HS-5 (cell line): ENCODE measurements around the gene POFUT2.
"Not testable (repeated sequence)": the region's sequence is repeated elsewhere in the genome, so short reads cannot be mapped to it uniquely, and the experiment has no call there.

Experiments used
- DNase-seq: peaks from one replicate; pipeline ENCODE4 v3.0.0-alpha.2; 2012; ENCODE audit warnings: low read depth

The POFUT2 gene

DNA sequence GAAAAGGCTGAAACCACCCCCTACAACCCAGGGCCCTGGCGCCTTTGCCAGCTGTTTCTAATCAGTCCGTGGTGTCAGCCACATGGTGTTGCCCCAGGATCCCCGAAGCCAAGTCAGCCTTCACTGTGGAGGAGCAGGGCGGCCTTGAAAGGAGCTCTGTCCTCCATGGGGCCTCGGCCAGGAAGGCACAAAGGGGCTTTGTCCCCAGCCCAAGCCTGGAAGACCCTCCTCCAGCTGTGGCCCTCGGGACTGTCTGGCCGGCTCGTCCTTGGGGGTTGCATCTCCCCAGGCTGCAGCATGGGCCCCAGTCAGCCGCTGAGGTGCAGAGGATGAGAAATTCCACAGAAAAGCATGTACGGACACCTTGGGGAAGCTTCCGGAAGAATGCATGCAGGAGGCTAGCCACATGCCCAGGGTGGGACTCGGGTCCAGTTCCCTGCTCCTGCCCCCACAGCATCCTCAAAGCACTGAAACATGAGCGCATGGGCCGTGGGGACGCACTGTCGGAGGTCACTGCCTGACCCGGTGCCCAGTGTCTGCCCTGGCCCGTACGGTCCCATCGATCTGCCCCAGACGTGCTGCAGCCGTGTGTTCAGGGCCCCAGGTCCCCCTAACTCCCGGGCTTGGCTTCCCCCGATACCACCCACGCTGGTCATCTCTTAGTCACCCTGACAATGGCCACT, 38.6 kb upstream of the POFUT2 start:
- no peak for DNase-seq

- no peak for DNase-seq
These were observed 37.8 kb upstream of the POFUT2 start for GRCh38 chr21:45325206-45326168.

GRCh38 chr21:45324489-45325205, 37.0 kb upstream of the POFUT2 start:
- DNase-seq, result no peak

- no peak for DNase-seq
These were observed 36.0 kb upstream of the POFUT2 start for GRCh38 chr21:45323487-45324311.

GRCh38 chr21:45322960-45323461, 35.3 kb upstream of the POFUT2 start:
- DNase-seq, result no peak

GRCh38 chr21:45322231-45322959, 34.7 kb upstream of the POFUT2 start:
- DNase-seq, result no peak

DNA sequence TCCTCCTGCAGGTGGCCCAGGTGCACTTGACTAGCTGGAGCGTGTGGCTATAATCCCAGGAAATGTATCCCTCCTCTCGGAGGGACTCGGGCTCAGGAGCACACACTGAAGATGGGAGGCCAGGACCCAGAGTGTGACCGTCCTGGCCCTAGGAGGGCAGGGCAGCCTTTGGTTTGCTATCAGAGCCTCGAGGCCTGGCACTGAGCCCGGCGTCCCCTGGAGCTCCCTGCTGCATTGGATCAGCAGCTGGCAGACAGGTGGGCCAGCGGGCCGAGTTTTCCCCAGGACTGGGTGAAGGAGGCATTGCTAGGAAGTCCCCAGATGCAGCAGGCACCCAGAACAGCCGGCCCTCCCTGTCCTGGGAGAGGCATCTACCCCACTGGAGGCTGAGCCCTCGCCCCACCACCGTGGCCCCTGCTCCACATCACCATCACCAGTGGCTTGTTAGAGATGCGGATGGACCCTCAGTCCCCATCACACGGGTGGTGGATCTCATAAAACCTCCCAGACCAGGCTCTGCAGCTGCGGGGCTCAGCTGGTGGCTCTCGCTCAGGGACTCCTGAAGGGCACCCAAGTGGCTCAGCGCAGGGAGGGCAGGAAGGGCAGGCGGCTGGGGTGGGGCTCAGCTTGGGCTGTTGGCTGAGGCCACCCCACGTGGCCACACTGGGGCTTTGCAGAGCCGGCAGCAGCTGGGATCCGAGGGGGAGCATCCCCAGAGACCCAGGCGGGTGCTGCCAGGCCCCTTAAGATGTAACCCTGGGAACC, 32.7 kb upstream of the POFUT2 start:
- no peak for DNase-seq

GRCh38 chr21:45319461-45320211, 31.9 kb upstream of the POFUT2 start:
- DNase-seq, result no peak

DNA sequence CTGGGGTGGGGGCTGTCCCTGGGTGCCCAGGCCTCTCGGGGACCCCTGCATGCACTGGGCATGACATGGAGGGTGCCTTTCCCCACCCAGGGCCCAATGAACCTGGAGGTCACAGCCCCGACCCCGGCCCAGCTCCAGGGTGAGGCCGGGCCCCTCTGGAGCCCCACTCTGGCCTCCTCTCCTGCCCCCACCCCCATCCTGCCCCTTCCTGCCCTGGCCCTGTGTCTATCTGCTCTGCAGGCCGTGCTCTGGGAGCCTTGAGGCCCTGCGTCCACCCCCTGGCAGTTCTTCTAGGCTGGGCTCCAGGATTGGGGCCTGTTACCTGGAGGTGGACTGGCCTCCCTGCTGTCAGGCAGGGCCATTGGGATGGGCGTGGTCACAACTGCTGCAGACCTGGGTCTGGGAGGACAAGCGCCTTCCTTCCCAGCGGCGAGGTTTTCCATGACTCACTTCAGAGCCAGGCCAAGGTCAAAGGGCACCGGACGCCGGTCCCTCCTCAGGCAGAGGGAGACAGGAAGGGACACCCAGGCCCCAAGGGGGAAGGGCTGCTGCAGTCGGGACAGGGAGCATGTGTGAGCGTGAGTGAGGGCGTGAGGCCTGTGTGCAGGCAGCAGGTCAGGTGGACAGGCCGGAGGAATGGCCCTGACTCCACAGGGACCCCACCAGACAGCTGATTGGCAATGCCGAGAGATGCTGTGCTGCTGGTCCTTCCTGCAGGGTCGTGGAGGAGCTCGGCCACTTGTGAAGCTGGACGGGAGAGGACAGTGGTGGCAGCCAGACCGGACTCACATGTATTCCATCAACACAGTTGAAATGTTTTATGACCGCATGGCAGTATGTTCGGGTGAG, 31.1 kb upstream of the POFUT2 start:
- no peak for DNase-seq

DNA sequence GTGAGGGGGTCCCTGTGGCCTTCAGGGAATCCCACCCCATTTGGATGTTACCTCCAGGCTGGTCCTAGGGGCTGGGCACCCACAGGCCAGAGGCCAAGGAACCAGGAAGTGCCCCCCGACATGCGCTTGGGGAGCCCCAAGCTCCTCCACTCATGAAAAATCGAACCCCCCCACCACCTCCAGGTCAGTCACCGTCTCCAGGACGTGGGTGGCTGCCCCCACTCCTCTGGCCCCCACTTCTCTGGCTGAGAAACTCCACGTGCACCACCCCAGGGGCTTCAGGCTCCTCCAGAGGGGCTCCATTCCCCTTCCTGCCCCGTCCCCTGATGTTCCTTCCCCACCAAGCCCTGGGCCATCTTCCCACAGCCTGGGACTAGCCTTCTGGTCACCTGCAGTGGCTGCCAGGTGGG, 30.5 kb upstream of the POFUT2 start:
- DNase-seq, result no peak

- no peak for DNase-seq
These were observed 29.9 kb upstream of the POFUT2 start for GRCh38 chr21:45317398-45318145.

DNA sequence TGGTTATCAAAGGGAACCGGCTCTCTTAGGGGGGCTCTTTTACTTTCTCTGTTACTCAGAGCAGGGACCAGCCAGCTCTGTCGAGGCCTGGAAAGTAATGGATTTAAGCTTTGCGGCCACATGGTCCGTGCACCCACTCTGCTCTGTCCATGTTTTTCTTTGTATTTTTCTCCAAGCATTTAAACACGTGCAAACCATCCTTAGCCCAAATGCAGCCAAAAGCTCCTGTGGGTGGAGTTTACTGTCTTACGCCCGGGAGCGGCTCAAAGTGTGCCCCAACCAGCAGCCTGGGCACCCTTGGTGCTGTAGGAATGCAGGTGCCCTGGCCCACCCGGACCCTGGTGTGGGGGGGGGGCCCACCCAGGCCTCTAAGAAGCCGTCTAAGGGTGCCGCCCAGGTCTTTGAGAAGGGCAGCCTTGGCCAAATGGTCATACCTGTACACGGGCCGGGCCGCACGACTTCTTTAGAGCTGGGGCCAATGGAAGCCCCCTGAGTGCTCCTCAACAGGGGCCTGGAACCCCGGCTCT, 29.2 kb upstream of the POFUT2 start:
- no peak for DNase-seq

DNA sequence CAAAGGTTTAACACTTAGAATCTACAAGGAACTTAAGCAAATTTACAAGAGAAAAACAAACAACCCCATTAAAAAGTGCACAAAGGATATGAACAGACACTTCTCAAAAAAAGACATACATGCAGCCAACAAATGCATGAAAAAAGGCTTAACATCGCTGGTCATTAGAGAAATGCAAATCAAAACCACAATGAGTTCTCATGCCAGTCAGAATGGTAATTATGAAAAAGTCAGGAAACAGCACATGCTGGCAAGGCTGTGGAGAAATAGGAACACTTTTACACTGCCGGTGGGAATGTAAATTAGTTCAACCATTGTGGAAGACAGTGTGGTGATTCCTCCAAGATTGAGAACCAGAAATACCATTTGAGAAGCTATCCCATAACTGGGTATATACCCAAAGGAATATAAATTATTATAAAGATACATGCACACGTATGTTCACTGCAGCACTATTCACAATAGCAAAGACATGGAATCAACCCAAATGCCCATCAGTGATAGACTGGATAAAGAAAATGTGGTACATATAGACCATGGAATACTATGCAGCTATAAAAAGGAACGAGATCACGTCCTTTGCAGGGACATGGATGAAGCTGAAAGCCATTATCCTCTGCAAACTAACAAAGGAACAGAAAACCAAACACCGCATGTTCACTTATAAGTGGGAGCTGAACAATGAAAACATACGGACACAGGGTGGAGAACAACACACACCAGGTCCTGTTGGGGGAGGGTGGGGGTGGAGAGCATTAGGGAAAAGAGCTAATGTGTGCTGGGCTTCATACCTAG, 28.2 kb upstream of the POFUT2 start:
- not testable (repeated sequence) for DNase-seq

- no peak for DNase-seq
These were observed 26.0 kb upstream of the POFUT2 start for GRCh38 chr21:45313682-45314081.

GRCh38 chr21:45313015-45313414, 25.3 kb upstream of the POFUT2 start:
- no peak for DNase-seq

DNA sequence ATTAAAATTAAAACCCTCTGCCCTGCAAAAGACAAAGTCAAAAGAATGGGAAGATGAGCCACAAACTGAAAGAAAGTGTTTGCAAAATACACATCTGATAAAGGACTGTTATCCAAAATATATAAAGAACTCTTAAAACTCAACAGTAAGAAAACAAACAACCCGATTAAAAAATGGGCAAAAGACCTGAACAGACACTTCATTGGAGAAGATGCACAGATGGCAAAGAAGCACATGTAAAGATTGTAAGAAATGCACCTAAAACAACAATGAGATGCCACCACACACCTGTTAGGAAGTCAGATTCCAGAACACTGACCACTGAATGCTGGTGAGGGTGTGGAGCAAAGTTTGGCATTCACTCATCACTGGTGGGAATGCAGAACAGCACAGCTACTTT, 24.6 kb upstream of the POFUT2 start:
- no peak for DNase-seq

DNA sequence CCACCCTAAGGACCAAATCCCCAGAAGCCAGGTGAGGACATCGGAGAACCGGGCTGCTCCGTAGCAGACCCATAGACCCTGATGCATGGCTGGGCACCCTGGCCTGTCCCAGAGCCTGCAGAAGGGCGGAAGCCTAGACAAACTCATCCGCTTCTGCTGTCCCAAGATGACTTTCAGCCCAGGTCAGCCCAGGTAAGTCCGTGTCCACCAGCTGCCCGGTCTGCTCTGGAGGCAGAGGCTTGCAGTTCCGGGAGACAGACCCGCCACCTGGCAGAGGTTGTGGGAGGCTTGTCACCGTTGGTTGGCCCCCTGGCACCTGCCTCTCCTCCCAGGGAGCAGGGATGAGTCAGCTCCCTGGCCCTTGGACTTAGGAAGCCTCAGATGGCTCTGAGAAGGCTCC, 22.8 kb upstream of the POFUT2 start:
- DNase-seq, result no peak
